OCI-LY7 (cell line): Measurements from ENCODE around the gene WDR48. TPM values are rescaled to one million over a fixed set of nuclear protein-coding genes. Genes with fewer than 3 reads are reported as not detected.

Source experiments
- BruUV-seq: library from RNA; stranded (reverse); fragments of 400-500 nt; replicated peaks from 2 replicates; lab custom pipeline; 2021; lab: Mats Ljungman, UMichigan
- CTCF ChIA-PET: fragments of 300-600 bp; sonication (Branson Sonifier 250); formaldehyde crosslinking; loops from one replicate; lab custom pipeline; 2022; ENCODE audit warnings: antibody characterized with exemption; ENCODE audit not compliant: unreplicated experiment; lab: Charles Lee
- POLR2A ChIA-PET: fragments of 300-600 bp; sonication (Branson Sonifier 250); formaldehyde crosslinking; loops from one replicate; lab custom pipeline; 2022; ENCODE audit warnings: antibody characterized with exemption; lab: Charles Lee
- DNase-seq: peaks from one replicate; pipeline ENCODE4 v3.0.0-alpha.2; 2015; ENCODE audit warnings: low spot score
- H2AFZ ChIP-seq: fragments of 200-600 bp; sonication (generic), shearing (Covaris generic); 2 replicates; pipeline ENCODE4 v1.6.1; 2014; ENCODE audit warnings: mild to moderate bottlenecking, antibody characterized with exemption, low read length, moderate library complexity
- H3K27ac ChIP-seq: fragments of 200-600 bp; sonication (generic); 2 replicates; pipeline ENCODE4 v1.5.1; 2014; ENCODE audit warnings: mixed run types, low read depth, mild to moderate bottlenecking, moderate library complexity, low read length, inconsistent platforms; ENCODE audit not compliant: poor library complexity, severe bottlenecking
- H3K36me3 ChIP-seq: fragments of 200-600 bp; sonication (generic); 2 replicates; pipeline ENCODE4 v1.6.1; 2014; ENCODE audit warnings: mild to moderate bottlenecking, antibody characterized with exemption, low read length, moderate library complexity, mixed read lengths; ENCODE audit not compliant: insufficient read depth
- H3K4me1 ChIP-seq: fragments of 200-600 bp; sonication (generic); 2 replicates; pipeline ENCODE4 v1.5.1; 2014; ENCODE audit warnings: mild to moderate bottlenecking, low read length; ENCODE audit not compliant: insufficient read depth, poor library complexity, severe bottlenecking
- H3K4me2 ChIP-seq: fragments of 200-600 bp; sonication (generic); 2 replicates; pipeline ENCODE4 v1.6.1; 2014; ENCODE audit warnings: mild to moderate bottlenecking, low read length
- H3K4me3 ChIP-seq: fragments of 200-600 bp; sonication (generic); 2 replicates; pipeline ENCODE4 v1.5.1; 2014; ENCODE audit warnings: mild to moderate bottlenecking, low read depth, low read length; ENCODE audit not compliant: poor library complexity, severe bottlenecking
- H3K79me2 ChIP-seq: fragments of 200-600 bp; sonication (generic); 2 replicates; pipeline ENCODE4 v1.6.1; 2016; ENCODE audit warnings: low read depth, mild to moderate bottlenecking, low read length, moderate library complexity, mixed read lengths; ENCODE audit not compliant: insufficient read depth
- H3K9me2 ChIP-seq: fragments of 200-600 bp; sonication (generic); 2 replicates; pipeline ENCODE4 v1.6.1; 2016; ENCODE audit warnings: mild to moderate bottlenecking, low read length, mixed read lengths; ENCODE audit not compliant: insufficient read depth
- H3K9me3 ChIP-seq: fragments of 200-600 bp; sonication (generic); 2 replicates; pipeline ENCODE4 v1.6.1; 2014; ENCODE audit warnings: mild to moderate bottlenecking, mixed run types, low read length, mixed read lengths
- H4K20me1 ChIP-seq: fragments of 200-600 bp; sonication (generic); 2 replicates; pipeline ENCODE4 v1.6.1; 2014; ENCODE audit warnings: mild to moderate bottlenecking, antibody characterized with exemption, low read length, moderate library complexity, mixed read lengths; ENCODE audit not compliant: insufficient read depth
- EZH2phosphoT487 ChIP-seq: fragments of 200-600 bp; sonication (generic); IDR thresholded peaks from 2 replicates; pipeline ENCODE4 v1.6.1; 2018; ENCODE audit warnings: low read depth, borderline replicate concordance, mild to moderate bottlenecking, mixed run types, antibody characterized with exemption, low read length, moderate library complexity, mixed read lengths
- intact Hi-C: fragments of 100-400 bp; cut with micrococcal nuclease; formaldehyde crosslinking; loops from one replicate; pipeline ENCODE4 v1.10.0; 2022; ENCODE audit not compliant: unreplicated experiment
- total RNA-seq, 2 experiments: library from RNA; depleted of rRNA in 1 of 2; stranded (reverse); fragments of >200 nt in 1 of 2; shearing (Covaris generic) in 1 of 2; gene quantifications; 2 replicates each; pipeline ENCODE4 v1.2.3, GENCODE V29; 2014 to 2022
- TF ChIP-seq, protein P1 (sequence below): fragments of 200-600 bp; sonication (generic); conservative IDR thresholded peaks from 2 replicates; pipeline ENCODE4 v1.5.1; 2014; ENCODE audit warnings: mild to moderate bottlenecking, antibody characterized with exemption, low read length, moderate library complexity, mixed read lengths

Gene WDR48
- total RNA-seq, 2 experiments from 2014 or later = 12.3 to 38.4 TPM

DNA sequence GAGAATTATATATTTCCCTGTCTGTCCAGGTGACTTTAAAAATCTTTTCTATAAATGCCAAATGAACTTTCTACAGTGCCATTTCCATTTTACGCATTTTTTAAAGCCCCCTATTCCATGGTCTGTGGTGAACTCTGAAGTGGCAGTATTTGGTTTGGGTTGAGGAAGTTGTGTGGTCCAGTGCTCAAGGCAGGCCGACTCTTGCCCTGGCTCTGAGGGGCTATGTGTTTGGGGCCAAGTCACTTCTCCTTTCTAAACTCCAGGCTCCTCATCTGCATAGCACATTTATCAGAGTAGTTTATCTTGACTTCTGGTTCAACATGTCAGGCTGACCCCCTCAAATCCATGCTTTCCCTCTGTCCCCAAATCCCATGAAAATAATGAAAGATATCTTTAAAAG is 69.8 kb downstream of the WDR48 start:
- intact Hi-C loops = loop anchor here (1.0 to 2.0 kb wide), 2 partner anchors 13 to 167 kb away; no protein-coding TSS in a partner anchor
- ChIA-PET CTCF (interaction anchor here (0.9 kb wide), 1 partner anchor 170 kb away, joined by 4 read pairs; no protein-coding TSS in a partner anchor), POLR2A (interaction anchor here (1.2 to 1.6 kb wide), 3 partner anchors 12 to 73 kb away, joined by 3 to 4 read pairs (median 4); no protein-coding TSS in a partner anchor)
- Histone ChIP-seq H3K9me3 (no peaks in the 10 kb centered on the region), H3K27ac (no peak overlapping the region), H3K4me3 (no peak overlapping the region), H3K79me2 (no peaks in the 10 kb centered on the region), H3K36me3 (peaks cover 27% of the 10 kb centered on the region), H2AFZ (no peak overlapping the region), H4K20me1 (no peaks in the 10 kb centered on the region), H3K4me1 (peaks cover 70% of the 10 kb centered on the region), H3K9me2 (no peaks in the 10 kb centered on the region), H3K4me2 (peak overlapping the region; percentile 84)
- TF ChIP-seq, protein P1, sequence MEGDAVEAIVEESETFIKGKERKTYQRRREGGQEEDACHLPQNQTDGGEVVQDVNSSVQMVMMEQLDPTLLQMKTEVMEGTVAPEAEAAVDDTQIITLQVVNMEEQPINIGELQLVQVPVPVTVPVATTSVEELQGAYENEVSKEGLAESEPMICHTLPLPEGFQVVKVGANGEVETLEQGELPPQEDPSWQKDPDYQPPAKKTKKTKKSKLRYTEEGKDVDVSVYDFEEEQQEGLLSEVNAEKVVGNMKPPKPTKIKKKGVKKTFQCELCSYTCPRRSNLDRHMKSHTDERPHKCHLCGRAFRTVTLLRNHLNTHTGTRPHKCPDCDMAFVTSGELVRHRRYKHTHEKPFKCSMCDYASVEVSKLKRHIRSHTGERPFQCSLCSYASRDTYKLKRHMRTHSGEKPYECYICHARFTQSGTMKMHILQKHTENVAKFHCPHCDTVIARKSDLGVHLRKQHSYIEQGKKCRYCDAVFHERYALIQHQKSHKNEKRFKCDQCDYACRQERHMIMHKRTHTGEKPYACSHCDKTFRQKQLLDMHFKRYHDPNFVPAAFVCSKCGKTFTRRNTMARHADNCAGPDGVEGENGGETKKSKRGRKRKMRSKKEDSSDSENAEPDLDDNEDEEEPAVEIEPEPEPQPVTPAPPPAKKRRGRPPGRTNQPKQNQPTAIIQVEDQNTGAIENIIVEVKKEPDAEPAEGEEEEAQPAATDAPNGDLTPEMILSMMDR = no peak
- TF ChIP-seq EZH2phosphoT487 = no peak
- DNase-seq = peak; percentile 51
- BruUV-seq = no TSS peak

DNA sequence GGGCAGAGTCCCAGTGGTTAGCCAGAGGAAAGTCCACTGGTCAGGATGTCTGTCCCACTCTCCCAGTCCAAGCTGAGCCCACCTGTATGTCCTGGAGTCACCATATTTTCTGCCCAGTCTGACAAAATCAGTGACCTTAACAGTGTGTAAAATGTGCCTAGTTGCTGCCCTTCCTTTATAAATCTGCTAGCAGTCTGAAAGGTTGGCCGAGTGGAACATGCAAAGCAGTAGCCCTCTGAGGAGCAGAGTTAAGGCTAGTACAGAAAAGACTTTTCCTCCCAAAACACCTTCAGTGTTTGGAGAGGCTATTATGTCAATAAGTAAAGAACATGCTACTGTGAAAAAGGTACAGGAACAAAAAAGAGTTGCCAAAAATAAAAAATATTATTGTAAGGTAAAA is 71.0 kb downstream of the WDR48 start:
- no peaks in the 10 kb centered on the region for H3K79me2 ChIP-seq
- H2AFZ ChIP-seq = peak overlapping the region; percentile 57
- H3K4me3 ChIP-seq = peak overlapping the region; percentile 40
- H3K27ac ChIP-seq = peak overlapping the region; percentile 80
- H4K20me1 ChIP-seq = no peaks in the 10 kb centered on the region
- POLR2A ChIA-PET = interaction anchor here (0.5 to 1.5 kb wide), 3 partner anchors 22 to 150 kb away, joined by 3 to 6 read pairs (median 4); no protein-coding TSS in a partner anchor
- peaks cover 27% of the 10 kb centered on the region for H3K36me3 ChIP-seq
- intact Hi-C loops = loop anchor here (1.0 to 2.0 kb wide), 2 partner anchors 15 to 166 kb away; no protein-coding TSS in a partner anchor
- peaks cover 78% of the 10 kb centered on the region for H3K4me1 ChIP-seq
- no peaks in the 10 kb centered on the region for H3K9me3 ChIP-seq
- DNase-seq = peak; percentile 80
- peak overlapping the region; percentile 84 for H3K4me2 ChIP-seq
- TF ChIP-seq, protein P1 = no peak
- TF ChIP-seq EZH2phosphoT487 = no peak
- H3K9me2 ChIP-seq = no peaks in the 10 kb centered on the region
- CTCF ChIA-PET = interaction anchor here (0.6 kb wide), 1 partner anchor 53 kb away, joined by 4 read pairs; no protein-coding TSS in a partner anchor
- no TSS peak for BruUV-seq
